Measurements from ENCODE around the gene RRAS2. TPM values are rescaled to one million over a fixed set of nuclear protein-coding genes. Genes with fewer than 3 reads are reported as not detected.

Gene RRAS2
- total RNA-seq, 1 experiment from 2014 or later: 42.2 TPM

DNA sequence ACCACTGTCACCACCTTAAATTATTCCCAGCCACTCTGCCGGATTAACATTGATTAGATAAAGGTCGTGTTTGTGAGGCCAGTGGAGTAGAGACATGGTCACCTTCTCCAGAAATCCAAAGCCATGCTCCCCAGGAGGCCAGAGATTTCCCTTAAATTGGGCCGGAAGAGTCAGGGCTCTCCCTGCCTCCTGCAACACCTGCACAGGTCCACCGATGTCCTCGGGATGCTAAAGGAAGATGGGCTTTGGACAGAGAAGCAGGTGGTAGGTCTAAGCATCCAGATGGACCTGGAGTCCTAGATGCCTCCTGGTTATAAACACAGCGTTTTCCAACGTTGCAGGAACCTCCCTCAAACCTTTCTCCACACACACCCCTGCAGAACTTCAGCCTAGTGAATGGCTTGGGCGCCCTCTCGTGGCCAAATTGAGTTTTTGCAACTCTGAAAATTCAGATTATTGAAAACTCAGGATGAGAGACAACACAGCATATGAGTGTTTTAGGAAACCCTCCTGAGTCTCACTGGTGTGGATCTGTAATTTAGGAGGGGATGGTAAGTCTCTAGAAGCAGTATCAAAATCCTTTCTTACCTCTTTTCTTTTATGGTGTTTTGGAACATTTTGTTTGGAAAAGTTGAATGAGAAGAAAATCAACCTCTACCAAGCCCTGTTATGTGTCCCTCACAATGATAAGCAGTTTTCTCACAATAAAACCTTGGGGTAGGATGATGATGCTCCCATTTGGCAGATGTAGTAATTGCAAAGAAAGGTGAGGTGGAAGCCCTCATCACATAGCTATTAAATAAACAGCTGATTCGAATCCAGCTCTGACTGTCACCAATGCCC, 109.6 kb downstream of the RRAS2 start:
- no peaks in the 10 kb centered on the region for H3K9me2 ChIP-seq (ENCODE audit: insufficient read depth)
- H4K20me1 ChIP-seq (ENCODE audit: insufficient read depth): no peaks in the 10 kb centered on the region
- no TSS peak for BruUV-seq (replicated peaks)
- H3K9me3 ChIP-seq (ENCODE audit: insufficient read depth, low read depth): no peaks in the 10 kb centered on the region
- DNase-seq: peak in 1 of 2 experiments; percentile 31
- no peak overlapping the region for H2AFZ ChIP-seq
- H3K27ac ChIP-seq: no peak overlapping the region
- intact Hi-C loops (cut with micrococcal nuclease; ENCODE audit: unreplicated experiment): loop anchor here (1.0 to 5.0 kb wide), 7 partner anchors 102 to 582 kb away; partner anchors contain the start of gene FAR1
- CTCF ChIA-PET: no interaction called here
- H3K4me1 ChIP-seq (replicated peaks; ENCODE audit: insufficient read depth): no peaks in the 10 kb centered on the region
- no peak for TF ChIP-seq EZH2 (IDR thresholded peaks at IDR 0.05; ENCODE audit: low read depth)
- TF ChIP-seq, protein P1, sequence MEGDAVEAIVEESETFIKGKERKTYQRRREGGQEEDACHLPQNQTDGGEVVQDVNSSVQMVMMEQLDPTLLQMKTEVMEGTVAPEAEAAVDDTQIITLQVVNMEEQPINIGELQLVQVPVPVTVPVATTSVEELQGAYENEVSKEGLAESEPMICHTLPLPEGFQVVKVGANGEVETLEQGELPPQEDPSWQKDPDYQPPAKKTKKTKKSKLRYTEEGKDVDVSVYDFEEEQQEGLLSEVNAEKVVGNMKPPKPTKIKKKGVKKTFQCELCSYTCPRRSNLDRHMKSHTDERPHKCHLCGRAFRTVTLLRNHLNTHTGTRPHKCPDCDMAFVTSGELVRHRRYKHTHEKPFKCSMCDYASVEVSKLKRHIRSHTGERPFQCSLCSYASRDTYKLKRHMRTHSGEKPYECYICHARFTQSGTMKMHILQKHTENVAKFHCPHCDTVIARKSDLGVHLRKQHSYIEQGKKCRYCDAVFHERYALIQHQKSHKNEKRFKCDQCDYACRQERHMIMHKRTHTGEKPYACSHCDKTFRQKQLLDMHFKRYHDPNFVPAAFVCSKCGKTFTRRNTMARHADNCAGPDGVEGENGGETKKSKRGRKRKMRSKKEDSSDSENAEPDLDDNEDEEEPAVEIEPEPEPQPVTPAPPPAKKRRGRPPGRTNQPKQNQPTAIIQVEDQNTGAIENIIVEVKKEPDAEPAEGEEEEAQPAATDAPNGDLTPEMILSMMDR (conservative IDR thresholded peaks at IDR 0.05): peak; percentile 90
- H3K4me2 ChIP-seq: no peak overlapping the region
- no peaks in the 10 kb centered on the region for H3K36me3 ChIP-seq (ENCODE audit: low read depth)
- POLR2A ChIA-PET (ENCODE audit: unreplicated experiment): no interaction called here
- no peaks in the 10 kb centered on the region for H3K27me3 ChIP-seq (ENCODE audit: insufficient read depth, low read depth)
- H3K4me3 ChIP-seq: no peak overlapping the region
- H3K79me2 ChIP-seq (ENCODE audit: low read depth): no peaks in the 10 kb centered on the region
- H3F3A ChIP-seq (ENCODE audit: insufficient read depth, low read depth): no peaks in the 10 kb centered on the region

DNA sequence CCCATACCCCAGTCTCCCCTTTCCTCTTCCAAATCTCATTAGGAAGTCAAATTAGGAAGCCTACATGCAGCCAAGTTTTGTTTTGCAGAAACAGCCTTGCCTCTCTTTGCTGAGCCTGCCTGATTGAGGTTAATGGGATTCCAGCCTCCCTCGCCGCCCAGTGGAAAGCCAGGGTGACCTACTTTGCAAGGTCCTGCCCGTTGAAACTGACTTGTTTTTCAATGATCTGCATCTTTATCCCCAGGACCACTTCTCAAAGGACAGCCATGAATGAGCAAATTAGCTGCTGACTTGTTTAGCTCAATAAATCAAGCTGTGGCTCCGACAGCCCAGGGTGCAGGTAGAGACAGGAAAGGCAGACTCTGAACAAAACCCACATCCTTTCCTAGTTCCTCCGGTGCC, 110.4 kb downstream of the RRAS2 start:
- H3K9me3 ChIP-seq (ENCODE audit: insufficient read depth, low read depth): no peaks in the 10 kb centered on the region
- no peak overlapping the region for H3K4me3 ChIP-seq
- ChIA-PET POLR2A (ENCODE audit: unreplicated experiment) (no interaction called here), CTCF (no interaction called here)
- no peaks in the 10 kb centered on the region for H3K27me3 ChIP-seq (ENCODE audit: insufficient read depth, low read depth)
- H4K20me1 ChIP-seq (ENCODE audit: insufficient read depth): no peaks in the 10 kb centered on the region
- no peak overlapping the region for H3K27ac ChIP-seq
- no peaks in the 10 kb centered on the region for H3K4me1 ChIP-seq (replicated peaks; ENCODE audit: insufficient read depth)
- no peak overlapping the region for H2AFZ ChIP-seq
- no peak for DNase-seq
- H3K79me2 ChIP-seq (ENCODE audit: low read depth): no peaks in the 10 kb centered on the region
- intact Hi-C loops (cut with micrococcal nuclease; ENCODE audit: unreplicated experiment): loop anchor here (2.0 to 5.0 kb wide), 4 partner anchors 101 to 581 kb away; partner anchors contain the start of gene FAR1
- no TSS peak for BruUV-seq (replicated peaks)
- no peaks in the 10 kb centered on the region for H3K36me3 ChIP-seq (ENCODE audit: low read depth)
- no peak overlapping the region for H3K4me2 ChIP-seq
- H3F3A ChIP-seq (ENCODE audit: insufficient read depth, low read depth): no peaks in the 10 kb centered on the region
- H3K9me2 ChIP-seq (ENCODE audit: insufficient read depth): no peaks in the 10 kb centered on the region
- TF ChIP-seq, protein P1 (conservative IDR thresholded peaks at IDR 0.05): no peak
- no peak for TF ChIP-seq EZH2 (IDR thresholded peaks at IDR 0.05; ENCODE audit: low read depth)

DNA sequence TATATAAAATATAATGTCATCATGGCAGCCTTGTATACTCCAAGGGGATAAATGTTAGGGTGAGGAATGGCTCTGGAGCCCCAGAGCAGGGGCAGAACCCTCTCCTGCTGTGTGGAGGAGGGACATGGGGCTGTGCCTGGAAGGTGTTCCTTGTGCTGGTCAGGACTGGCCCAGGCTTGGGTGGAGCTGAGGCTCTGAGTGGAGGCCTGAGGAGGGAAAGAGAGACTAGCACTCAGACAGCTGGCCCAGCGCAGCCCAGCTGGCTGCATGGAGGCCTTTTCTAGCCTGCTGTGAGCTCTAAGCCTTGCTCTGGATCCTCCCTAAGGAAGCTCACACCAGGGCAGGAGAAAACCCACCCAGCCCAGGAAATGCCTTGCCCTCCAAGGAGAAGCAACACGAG, 113.5 kb downstream of the RRAS2 start:
- POLR2A ChIA-PET (ENCODE audit: unreplicated experiment): no interaction called here

More for the DNA sequence above, 113.5 kb downstream of the RRAS2 start:
- no peak for TF ChIP-seq EZH2 (IDR thresholded peaks at IDR 0.05; ENCODE audit: low read depth)
- TF ChIP-seq, protein P1 (conservative IDR thresholded peaks at IDR 0.05): no peak
- Histone ChIP-seq H3K9me2 (ENCODE audit: insufficient read depth) (no peaks in the 10 kb centered on the region), H3F3A (ENCODE audit: insufficient read depth, low read depth) (no peaks in the 10 kb centered on the region), H3K27me3 (ENCODE audit: insufficient read depth, low read depth) (no peaks in the 10 kb centered on the region), H4K20me1 (ENCODE audit: insufficient read depth) (no peaks in the 10 kb centered on the region), H3K4me3 (no peak overlapping the region), H2AFZ (no peak overlapping the region), H3K36me3 (ENCODE audit: low read depth) (no peaks in the 10 kb centered on the region), H3K27ac (no peak overlapping the region), H3K4me1 (replicated peaks; ENCODE audit: insufficient read depth) (no peaks in the 10 kb centered on the region), H3K9me3 (ENCODE audit: insufficient read depth, low read depth) (no peaks in the 10 kb centered on the region), H3K4me2 (no peak overlapping the region), H3K79me2 (ENCODE audit: low read depth) (no peaks in the 10 kb centered on the region)
- BruUV-seq (replicated peaks): no TSS peak
- intact Hi-C loops (cut with micrococcal nuclease; ENCODE audit: unreplicated experiment): loop anchor here (5.0 kb wide), 3 partner anchors 98 to 578 kb away; partner anchors contain the start of gene FAR1
- CTCF ChIA-PET: no interaction called here
- DNase-seq: no peak
